8988T (cell line): ENCODE data around the gene AKR1C1.
"Not testable (repeated sequence)": the region's sequence is repeated elsewhere in the genome, so short reads cannot be mapped to it uniquely, and the experiment has no call there.

Source experiments
- DNase-seq: peaks from one replicate; pipeline ENCODE4 v3.0.0; 2011

The AKR1C1 gene

DNA sequence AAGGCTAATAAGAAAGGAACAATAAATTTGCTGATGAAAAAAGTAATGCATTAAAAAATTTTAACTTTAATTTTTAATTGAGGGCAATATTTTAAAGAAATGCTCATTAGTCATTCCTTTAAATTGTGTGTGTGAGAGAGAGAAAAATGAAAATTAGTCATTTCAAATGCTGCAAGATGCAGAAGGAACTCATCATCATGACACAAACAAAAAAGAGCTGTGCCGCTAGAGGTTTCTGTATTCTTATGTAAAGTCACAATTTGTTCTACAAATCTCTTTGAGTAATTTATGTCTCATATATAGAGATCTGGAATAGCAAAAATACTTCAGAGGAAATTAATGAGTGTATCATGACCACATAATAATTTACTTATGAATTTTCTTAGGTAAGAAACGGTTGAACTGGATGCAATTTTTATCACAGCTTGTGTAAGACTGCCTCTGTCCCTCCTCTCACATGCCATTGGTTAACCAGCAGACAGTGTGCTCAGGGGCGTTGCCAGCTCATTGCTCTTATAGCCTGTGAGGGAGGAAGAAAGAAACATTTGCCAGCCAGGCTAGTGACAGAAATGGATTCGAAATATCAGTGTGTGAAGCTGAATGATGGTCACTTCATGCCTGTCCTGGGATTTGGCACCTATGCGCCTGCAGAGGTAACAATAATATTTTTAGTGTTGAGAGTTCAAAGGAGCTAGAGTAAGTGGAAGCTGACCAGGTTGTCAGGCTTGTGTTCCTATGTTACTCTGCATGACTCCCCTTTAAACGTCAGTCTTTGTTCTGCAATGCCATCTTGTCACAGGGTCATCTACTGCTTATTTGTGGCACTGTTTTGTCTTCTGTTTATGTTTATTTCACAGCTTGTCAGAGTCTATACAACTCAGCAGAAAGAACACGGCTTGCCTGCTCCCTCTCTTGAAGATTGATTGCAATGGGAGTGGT, at the start of gene AKR1C1:
TSS of gene AKR1C1 (plus strand) at position 540 of the 939 bp plus-strand sequence. CDS start at position 570, 30 bp downstream.
- not testable (repeated sequence) for DNase-seq

DNA sequence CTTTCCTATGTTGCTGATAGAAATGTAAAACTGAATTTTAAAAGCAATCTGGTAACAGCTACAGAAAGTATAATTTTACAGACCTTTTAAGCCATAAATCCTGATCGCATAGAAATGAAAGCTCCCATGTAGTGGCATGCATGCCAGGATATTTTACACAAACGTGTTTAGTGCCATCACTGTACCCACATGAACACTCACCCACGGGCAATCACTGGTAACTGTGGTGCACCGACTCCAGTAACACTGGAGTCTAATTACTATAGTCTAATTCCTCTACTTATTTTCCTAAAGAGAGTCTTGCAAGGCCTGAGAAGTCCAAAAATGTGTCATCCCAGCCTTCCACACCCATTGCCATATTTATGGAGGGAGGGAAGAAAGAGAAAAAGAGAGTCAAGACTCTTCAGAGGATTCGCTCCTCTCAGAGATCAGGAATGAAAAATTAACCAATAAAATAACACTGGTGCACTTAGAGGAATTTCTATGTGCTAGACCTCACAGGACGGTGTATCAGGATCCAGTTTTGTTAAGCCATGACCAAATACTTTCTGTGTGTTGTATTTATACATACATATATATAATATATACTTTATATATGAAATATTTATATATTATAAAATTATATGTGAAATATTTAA, 48.9 kb upstream of the AKR1C1 start:
- DNase-seq, result no peak

DNA sequence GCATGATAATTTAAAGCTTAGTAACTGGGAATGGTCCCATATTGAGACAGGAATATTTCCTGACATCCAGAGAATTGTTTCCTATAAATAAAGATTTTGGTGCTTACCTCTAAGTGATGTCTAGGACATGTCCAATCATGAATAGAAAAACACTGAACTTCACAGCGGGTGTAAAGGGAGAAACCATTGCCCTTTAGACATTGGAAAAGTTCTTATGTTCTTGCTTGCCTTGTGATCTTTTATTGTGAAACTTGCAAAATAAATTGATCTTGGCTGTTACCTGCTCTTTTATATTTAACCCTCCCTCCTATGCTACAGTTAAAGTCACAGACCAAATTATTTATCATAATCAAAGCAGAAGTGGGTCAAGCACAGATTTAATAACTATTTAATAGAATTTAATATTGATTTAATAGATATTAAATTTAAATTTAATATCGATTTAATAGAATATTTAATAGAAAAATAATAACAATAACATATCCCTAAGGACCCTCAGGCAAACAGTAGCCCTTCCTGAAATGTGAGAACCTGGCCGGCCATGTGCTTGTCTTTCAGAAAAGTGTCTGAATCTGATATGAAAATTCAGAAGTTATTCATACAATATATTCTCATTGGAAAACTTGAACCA, 47.0 kb upstream of the AKR1C1 start:
- DNase-seq, result no peak

DNA sequence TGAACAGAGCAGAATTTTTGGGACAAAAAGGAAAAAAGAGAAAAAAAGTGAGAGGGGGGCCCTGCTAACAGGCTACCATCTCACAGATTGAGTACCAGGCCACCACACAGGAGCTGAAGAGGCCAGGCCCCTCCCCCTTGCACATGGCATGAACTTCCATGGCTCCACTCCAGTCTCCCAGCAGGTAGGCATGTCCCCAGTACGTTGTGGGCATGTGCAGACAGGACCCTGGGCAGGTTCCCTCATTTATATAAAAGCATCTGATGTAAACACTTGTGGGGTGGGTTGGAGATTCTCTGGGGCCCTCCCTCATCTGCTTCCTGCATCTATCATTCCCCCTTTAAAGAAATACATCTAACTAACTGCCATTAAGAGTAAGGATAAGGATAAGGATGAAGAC, 45.0 kb upstream of the AKR1C1 start:
- no peak for DNase-seq

DNA sequence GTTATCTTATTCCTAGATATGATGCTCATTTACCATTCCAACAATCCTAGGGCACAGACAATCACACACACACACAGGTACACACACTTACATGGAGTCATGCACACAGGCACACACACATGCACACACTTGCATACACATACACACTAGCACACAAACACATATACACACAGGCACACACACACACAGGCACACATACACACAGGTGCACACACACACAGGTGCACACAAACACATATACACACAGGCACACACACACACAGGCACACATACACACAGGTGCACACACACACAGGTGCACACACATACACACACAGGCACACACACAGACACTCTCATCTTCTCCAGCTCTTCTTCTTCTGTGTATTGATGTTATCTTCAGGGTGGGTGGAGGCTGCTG, 38.7 kb upstream of the AKR1C1 start:
- DNase-seq, result not testable (repeated sequence)

DNA sequence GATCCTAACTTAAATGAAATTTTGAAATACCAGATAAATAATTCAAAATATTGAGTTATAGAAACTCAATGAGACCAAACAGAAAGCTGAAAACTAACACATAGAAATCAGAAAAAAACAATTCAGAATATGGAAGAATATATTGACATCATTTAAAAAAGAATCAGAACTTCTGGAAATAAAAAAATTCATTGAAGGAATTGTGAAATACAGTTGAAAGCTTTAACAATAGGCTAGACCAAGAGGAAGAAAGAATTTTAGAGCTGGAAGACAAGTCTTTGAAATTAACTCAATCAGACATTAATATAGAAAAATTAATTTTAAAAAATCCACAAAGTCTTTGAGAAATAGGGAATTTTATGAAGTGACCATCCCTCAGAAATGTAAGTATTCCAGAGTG, 36.8 kb upstream of the AKR1C1 start:
- DNase-seq, result no peak

DNA sequence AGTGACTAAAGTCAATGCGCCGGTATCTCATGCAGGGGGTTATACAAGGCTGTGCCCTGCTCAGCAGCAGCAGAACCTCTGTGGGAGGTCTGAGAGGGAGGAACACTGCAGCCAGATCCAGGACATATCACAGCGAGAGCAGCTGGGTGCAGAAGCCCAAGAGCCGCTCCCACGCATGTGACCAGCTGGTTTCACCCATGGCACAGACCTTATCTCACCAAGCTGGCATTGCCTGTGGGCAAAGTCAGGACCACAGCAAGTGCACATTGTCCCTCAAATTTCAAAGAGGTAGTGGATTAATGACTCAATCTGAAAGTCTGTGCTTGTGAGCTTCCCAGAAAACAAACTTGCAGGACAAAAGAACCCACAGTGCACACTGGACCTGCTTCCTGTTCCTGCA, 31.6 kb upstream of the AKR1C1 start:
- DNase-seq, result no peak

DNA sequence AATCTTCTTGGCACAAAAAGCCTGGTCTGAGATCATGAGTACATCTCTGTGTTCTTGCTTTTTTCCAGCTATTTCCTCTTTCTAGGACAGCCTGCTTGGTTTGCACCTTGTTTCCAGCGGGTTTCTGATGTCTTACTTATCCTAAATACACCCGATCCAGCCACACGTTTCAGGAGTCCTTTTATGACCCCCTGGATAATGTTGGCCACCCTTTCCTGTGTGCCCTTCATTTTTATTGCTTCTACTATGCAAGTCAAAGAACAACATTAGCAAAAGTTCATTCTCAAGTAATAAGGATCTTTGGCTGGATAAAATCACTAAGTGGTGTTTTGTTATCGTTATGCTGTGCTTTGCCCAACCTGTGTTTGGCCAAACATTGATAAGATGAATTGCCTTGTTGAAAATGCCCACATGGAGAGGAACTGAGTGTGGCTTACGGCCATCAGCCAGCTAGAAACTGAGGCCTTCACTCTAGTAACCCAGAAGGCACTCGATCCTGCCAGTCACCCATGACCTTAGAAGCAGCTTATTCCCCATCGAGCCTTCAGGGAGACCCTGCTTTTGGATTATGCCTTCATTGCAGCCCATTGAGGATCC, 28.7 kb upstream of the AKR1C1 start:
- DNase-seq, result no peak

DNA sequence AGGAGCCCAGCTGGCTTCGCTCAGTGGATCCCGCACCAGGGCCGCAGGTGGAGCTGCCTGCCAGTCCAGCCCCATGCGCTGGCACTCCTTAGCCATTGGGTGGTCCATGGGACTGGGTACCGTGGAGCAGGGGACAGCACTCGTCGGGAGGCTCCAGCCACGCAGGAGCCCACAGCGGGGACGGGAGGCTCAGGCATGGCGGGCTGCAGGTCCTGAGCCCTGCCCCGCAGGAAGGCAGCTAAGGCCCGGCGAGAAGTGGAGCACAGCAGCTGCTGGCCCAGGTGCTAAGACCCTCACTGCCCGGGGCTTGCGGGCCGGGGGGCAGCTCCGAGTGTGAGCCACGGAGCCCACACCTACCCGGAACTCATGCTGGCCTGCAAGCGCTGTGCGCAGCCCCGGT, 25.9 kb upstream of the AKR1C1 start:
- no peak for DNase-seq

DNA sequence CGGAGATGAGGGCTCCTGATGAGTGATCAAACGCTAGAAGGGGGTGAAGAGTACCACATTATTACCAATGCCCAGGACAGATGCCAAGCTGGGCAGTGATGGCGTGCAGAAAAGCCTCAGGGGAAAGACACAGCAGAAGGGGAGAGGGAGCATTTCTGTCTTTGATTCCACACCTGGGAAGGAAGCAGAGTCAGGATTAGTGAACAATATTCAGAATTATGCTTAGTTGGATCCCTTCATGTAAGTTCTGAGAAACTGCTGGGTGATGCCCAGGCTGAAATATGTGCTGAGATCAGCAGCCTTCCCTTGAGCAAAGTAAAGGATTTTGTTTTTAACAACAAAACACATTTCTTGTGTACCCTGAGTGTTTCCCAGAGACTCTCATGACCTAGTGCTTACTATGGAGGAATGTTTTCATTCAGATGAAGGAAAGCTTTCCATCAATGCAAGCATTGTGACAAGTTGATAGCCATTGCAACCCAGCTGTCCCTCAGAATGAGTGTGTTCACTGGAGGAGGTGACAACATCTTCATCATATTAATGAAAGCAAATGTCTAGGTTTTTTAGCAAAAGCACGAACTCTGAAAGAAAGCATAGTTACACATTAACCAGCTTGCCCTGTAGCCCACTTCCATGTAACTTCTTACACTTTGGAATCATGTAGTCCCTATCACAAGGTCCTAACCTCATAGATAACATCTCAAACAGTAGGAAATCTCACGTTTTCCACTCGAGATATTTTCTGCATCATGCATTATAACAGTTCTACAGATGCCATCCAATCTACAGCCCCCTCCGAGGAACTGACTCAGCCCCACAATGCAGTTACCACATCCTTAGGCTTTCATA, 23.8 kb upstream of the AKR1C1 start:
- DNase-seq, result no peak

DNA sequence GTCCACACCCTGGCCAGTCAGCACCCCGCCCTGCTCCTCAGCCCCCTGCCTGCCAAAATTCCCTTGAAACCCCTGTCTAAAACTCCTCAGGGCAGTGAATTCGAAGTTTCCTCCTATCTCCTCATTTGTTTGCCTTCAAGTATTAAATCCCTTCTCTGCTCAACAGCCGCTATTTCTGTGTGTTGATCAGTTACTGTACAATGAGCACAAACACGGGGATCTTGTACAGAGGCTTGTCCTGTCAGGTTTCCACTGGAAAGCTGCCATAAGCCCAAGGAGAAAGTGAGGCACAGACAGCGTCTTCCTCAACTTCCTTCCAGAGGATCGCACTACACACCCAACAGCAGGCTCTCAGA, 23.2 kb upstream of the AKR1C1 start:
- DNase-seq, result not testable (repeated sequence)

DNA sequence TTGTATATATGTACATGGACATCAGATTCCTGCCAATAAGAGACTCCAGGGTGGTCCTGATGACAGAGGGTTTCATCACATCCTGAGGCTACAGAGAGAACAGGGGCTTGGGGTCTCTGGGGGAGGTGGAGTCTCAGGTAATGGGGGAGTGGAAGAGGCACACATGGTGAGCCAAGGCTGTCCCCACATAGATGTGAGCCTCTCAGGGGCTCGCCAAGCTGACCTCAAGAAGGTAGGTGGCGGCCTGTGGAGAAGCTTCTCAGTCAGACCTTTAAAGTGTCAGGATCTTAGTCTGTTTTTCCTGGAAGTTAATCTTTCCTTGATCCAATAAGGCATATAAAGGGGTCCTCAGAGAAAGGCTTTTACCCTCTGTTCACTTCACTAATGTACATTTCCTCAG, 22.3 kb upstream of the AKR1C1 start:
- DNase-seq, result not testable (repeated sequence)

DNA sequence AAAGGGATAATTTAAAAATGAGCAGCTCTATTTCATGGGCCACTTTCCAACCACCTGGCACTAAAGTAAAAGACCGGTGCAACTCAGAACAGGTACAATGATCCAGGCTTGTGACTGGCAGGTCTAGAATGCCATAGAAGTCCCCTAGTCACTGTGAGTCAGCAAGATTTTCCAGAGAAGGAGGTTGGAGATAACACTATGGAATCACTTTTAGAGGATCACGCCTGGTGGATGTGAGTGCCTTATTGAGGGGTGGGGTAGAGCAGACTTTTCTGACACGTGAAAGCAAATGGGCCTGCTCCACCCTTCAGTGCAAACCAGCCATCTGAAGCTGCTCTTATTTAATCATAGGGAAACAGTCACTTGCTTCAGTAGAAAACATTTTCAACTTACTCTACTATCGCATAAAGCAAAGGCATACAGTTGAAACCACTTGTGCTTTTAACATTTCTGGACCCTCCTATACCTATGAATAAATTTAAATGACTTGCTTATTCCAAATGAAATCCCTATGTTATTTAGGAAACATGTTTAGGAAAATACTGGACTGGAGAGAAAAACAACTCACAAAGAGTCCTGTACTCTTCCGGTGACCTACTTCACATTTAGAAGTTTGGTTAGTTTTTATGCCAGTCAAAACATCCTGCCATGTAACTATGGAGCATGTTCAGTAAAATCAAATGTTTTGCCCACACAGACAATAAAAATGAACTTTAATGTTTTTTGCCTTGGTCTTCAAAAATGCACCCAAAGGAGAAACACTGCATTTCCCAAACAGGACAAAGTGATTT, 21.5 kb upstream of the AKR1C1 start:
- DNase-seq, result no peak

DNA sequence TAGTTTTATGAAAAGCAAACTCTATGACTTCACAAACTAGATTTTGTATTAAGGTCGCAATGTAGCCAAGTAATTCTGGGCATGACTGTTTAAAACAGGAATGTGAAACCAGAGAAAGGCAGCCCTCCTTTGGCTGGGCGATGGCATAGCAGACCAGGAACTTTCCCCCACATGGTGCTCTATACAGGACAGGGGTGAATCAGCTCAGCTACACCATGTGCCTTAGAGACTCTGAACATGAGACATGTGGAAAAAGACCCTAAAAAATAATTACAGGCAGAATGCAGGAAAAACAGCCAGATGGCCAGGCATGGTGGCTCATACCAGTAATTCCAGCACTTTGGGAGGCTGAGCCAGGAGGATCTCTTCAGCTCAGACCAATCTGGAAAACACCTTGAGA, 20.3 kb upstream of the AKR1C1 start:
- not testable (repeated sequence) for DNase-seq

DNA sequence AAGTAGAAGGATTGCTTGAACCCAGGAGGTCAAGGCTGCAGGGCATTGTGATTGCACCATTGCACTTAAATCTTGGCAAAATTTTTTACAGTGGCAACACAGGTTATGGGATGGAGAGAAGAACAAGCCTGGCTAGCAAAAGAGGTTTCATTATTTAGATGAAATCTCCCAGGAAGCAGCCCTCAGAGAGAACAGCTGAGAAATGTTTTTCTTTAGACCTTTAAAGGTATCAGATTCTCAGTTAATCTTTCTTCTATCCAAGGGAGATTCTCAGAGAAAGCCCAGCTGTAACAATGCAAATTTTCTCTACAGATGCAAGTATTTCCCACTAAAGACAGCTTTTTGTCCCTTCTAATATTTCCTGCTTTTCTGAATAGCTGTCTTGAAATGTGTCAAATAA, 19.8 kb upstream of the AKR1C1 start:
- DNase-seq, result not testable (repeated sequence)

DNA sequence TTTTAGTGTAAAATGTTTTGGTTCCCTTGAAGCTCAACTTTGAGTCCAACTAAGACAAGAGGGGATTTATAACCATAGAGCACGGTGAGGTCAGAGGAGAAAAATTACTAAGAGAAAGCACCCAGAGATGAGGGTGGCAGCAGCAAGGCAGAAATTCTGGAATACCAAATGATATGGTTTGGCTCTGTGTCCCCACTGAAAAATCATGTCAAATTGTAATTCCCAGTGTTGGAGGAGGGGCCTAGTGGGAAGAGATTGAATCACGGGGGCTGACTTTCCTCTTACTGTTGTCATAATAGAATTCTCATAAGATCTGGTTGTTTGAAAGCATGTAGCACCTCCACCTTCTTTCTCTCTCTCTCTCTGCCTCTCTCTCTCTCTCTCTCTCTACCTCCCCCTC, 19.4 kb upstream of the AKR1C1 start:
- no peak for DNase-seq

DNA sequence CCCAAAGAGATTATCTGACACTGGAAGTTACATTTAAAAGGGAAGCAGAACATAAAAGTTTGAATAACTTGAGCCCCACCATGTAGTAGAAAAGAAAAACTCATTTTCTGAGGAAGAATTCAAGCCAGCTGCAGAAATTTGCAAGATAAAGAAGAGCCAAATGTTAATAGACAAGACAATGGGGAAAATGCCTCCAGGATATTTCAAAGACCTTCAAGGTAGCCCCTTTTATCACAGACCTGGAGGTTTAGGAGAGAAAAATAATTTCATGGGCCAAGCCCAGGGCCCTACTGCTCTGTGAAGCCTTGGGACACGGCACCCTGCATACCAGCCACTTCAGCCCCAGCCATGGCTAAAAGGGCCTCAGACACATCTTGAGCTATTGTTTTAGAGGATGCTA, 18.4 kb upstream of the AKR1C1 start:
- no peak for DNase-seq

DNA sequence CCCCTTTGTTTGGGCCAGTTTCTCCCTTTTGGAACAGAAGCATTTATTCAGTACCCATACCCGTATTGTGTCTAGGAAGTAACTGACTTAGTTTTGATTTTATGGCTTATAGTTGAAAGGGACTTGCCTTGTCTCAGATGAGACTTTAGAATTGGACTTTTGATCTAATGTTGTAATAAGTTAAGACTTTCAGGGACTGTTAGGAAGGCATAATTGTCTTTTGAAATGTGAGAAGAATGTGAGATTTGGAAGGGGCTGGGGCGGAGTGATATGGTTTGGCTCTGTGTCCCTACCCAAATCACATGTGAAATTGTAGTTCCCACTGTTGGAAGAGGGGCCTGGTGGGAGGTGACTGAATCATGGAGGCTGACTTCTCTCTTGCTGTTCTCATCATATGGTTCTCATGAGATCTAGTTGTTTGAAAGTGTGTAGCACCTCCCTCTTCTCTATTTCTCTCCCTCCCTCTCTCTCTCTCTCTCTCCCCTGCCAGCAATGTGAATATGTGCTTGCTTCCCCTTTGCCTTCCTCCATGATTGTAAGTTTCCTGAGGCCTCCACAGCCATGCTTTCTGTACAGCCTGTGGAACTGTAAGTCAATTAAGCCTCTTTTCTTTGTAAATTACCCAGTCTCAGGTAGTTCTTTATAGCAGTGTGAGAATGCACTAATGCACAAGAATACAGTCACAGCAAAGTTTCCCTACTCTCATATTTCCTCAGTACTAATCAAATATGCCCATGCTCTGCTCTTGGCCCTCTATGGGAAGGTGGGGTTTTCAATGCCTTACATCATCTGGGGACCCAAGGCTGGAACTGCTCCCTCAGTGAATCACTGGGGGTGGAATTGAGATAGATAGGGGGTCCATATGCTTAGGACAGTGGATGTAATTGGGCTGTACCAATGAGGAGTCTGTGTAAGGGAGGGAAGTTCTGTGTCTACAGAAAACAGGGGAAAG, 17.2 kb upstream of the AKR1C1 start:
- no peak for DNase-seq

DNA sequence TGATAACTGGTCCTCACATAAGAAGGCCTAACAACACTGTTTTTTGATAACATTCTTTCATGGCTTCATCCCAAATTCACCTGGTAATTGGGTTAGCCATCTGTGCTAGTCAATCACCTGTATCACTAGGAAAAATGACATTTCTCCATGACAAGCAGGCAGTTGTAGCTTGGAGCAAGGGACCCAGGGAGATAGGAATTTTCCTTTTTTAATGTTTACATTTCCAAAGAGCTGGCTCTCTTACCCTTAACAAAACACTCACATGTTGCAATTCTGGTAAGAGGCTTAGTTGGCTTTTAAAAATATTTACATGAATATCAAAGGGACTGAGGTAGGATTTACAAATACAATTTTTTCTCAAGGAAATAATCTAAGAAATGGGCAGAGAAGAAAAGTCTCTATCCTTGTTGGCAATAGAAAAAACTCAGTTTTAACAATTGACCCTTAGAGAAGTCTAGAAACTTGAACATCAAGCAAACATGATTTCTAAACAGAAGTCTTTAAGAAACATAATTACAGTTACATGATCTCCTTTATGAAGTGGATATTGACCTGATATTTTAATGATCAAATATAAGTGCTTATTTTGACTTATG, 16.1 kb upstream of the AKR1C1 start:
- DNase-seq, result no peak
